Skin epidermis (tissue), 12 donors: ENCODE measurements around the gene BACH2.
A peak's percentile ranks its signal among the peaks of the same experiment; 100 is the strongest.
"Not testable (repeated sequence)": the region's sequence is repeated elsewhere in the genome, so short reads cannot be mapped to it uniquely, and the experiment has no call there.

ENCODE experiments used
- H3K27ac ChIP-seq, 21 experiments: fragments of 200-600 bp; sonication (generic) in 11 of 21; one replicate each; pipeline ENCODE4 v1.5.0; 2020; ENCODE audit warnings: mild to moderate bottlenecking in 3 of 21, inconsistent platforms in 2 of 21, moderate library complexity in 2 of 21
- H3K4me3 ChIP-seq, 7 experiments: fragments of 200-600 bp; sonication (generic) in 2 of 7; one replicate each; pipeline ENCODE4 v1.5.0; 2020; ENCODE audit warnings: inconsistent platforms in 2 of 7, mild to moderate bottlenecking in 2 of 7, moderate library complexity in 1 of 7

Gene BACH2

DNA sequence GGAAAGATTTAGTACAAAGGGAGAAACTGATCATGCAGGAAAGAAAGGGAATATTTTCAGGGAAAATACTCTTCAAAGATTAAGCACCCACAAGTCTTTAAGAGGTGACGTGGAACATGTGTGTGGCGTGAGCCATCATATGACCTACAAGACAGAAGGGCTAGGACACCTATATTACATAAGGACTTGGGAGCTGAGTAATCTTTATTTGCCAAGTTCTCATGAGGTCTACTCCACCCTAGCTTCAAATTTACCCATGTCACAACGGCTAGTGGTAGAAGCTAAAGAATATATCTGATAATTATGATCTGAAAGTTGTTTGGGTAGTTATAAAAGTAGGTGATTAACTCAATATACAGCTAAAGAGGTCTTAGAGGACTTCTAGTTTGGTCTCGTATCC lies 234.6 kb downstream of the BACH2 start:
- Histone ChIP-seq H3K4me3 (no peak overlapping the region), H3K27ac (no peak overlapping the region)

GRCh38 chr6:90059178-90059577 lies 237.5 kb downstream of the BACH2 start:
- not testable (repeated sequence) for H3K27ac ChIP-seq, H3K4me3 ChIP-seq

DNA sequence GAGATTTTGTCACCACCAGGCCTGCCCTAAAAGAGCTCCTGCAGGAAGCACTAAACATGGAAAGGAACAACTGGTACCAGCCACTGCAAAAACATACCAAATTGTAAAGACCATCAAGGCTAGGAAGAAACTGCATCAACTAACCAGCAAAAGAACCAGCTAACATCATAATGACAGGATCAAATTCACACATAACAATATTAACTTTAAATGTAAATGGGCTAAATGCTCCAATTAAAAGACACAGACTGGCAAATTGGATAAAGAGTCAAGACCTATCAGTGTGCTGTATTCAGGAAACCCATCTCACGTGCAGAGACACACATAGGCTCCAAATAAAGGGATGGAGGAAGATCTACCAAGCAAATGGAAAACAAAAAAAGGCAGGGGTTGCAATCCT lies 240.7 kb downstream of the BACH2 start:
- not testable (repeated sequence) for H3K27ac ChIP-seq, H3K4me3 ChIP-seq

- not testable (repeated sequence) for H3K4me3 ChIP-seq
Observed at GRCh38 chr6:90054193-90054592, 242.4 kb downstream of the BACH2 start.

DNA sequence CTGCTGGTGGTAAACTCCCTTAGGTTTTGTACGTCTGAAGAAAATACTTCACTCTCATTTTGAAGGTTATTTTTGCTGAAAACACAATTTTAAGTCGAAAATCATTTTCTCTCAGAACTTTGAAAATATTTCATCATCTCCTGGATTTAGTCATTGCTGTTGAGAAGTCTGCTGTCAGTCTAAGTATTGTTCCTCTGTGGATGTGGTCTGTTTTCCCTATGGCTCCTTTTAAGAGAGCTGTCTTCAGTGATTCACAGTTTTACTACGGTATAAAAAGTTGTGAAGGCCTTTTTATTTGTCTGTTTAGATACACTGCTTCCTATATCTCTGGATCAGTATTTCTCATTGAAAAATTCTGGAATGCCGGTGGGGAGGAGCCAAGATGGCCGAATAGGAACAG lies 243.0 kb downstream of the BACH2 start:
- Histone ChIP-seq H3K27ac (no peak overlapping the region), H3K4me3 (no peak overlapping the region)

More at GRCh38 chr6:90054193-90054592, 242.4 kb downstream of the BACH2 start:
- not testable (repeated sequence) for H3K27ac ChIP-seq

GRCh38 chr6:90049295-90049694 lies 247.3 kb downstream of the BACH2 start:
- Histone ChIP-seq H3K4me3 (no peak overlapping the region), H3K27ac (no peak overlapping the region)

GRCh38 chr6:90048206-90048967 lies 248.3 kb downstream of the BACH2 start:
- no peak overlapping the region for H3K4me3 ChIP-seq

GRCh38 chr6:90045535-90045934 lies 251.1 kb downstream of the BACH2 start:
- no peak overlapping the region for H3K4me3 ChIP-seq
- no peak overlapping the region for H3K27ac ChIP-seq

More at GRCh38 chr6:90048206-90048967, 248.3 kb downstream of the BACH2 start:
- H3K27ac ChIP-seq, result no peak overlapping the region

DNA sequence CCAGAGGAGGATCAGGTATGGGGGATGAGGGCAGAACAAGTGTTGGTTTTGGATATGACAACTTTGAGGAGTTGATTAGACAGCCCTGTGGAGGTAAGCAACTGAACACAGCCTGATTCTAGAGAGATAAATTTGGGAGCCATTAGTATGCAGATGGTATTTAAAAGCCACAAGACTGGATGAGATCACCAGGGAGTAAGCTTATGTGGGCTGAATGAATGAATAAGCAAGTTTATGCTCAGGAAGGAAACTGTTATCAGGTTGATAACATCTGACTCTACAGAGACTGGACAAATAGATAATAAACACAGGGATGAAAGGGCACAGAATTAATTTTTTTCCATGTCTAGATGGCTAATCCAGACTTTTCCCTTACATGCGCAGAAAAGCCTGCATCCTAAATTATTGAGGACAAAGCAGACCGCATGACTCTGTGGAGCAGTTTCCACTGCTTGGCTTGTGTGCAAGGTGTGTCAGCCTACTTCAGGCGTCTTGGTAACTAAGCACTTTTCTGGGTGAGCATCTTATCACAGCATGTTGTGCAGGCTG lies 251.7 kb downstream of the BACH2 start:
- Histone ChIP-seq H3K4me3 (no peak overlapping the region), H3K27ac (no peak overlapping the region)

DNA sequence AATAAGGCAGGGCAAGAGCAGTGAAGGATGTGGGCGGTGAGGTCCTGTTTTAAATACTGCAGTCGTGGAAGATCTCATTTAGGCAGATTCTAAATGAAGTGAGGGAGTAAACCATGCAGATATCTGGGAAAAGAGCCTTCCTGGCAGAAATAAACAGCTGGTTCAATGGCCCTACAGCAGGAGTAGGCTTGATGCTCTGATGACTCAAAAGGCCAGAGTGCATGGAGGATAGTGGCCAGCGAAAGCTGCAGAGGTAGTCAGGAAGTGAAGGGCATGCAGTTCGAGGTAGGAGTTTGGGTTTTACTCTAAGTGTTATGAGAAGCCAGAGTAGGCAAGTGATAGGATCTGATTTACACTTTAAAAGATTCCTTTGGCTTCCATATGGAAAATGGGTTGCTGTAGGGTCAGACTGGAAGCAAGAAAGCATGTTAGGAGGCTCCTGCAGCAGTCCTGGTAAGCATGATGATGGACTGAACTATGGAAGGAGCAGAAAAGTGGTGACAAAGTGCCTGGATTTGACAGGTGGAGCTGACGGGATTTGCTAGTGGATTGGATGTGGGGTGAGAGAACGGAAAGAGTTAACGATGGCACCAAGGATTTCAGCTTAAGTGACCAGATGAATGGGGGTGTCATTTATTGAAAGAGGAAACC lies 252.3 kb downstream of the BACH2 start:
- Histone ChIP-seq H3K27ac (no peak overlapping the region), H3K4me3 (no peak overlapping the region)

GRCh38 chr6:90040931-90041330 lies 255.7 kb downstream of the BACH2 start:
- H3K27ac ChIP-seq, result no peak overlapping the region
- H3K4me3 ChIP-seq, result no peak overlapping the region

- H3K4me3 ChIP-seq, result no peak overlapping the region
Observed at GRCh38 chr6:90039911-90040310, 256.7 kb downstream of the BACH2 start.

DNA sequence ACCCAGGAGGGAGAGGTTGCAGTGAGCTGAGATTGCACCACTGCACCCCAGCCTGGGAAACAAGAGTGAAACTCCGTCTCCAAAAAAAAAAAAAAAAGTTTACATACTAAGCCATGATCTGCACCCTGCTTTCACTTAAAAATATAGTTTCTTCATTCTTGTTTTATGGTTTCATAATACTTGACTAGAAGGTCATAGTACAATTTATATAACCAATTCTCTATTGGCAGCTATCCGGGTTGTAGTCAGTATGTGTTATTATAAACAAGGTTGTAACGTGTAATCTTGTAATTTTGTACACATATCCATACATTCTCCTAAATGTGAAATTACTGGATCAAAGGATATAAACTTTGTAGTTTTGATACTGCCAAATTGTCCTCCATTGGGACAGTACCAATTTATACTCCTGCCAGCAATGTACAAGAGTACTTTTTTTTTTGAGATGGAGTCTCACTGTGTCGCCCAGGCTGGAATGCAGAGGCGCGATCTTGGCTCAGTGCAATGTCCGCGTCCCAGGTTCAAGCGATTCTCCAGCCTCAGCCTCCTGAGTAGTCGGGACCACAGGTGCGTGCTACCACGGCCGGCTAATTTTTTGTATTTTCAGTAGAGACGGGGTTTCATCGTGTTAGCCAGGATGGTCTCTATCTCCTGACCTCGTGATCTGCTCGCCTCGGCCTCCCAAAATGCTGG lies 257.5 kb downstream of the BACH2 start:
- peak overlapping the region in 1 of 21 experiments; percentile 26 for H3K27ac ChIP-seq
- H3K4me3 ChIP-seq, result no peak overlapping the region

More at GRCh38 chr6:90039911-90040310, 256.7 kb downstream of the BACH2 start:
- H3K27ac ChIP-seq, result no peak overlapping the region

- no peak overlapping the region for H3K27ac ChIP-seq
- H3K4me3 ChIP-seq, result no peak overlapping the region
Observed at GRCh38 chr6:90036963-90037362, 259.7 kb downstream of the BACH2 start.

- H3K27ac ChIP-seq, result no peak overlapping the region
- H3K4me3 ChIP-seq, result no peak overlapping the region
Observed at GRCh38 chr6:90035047-90035723, 261.5 kb downstream of the BACH2 start.

- H3K27ac ChIP-seq, result no peak overlapping the region
- H3K4me3 ChIP-seq, result no peak overlapping the region
Observed at GRCh38 chr6:90033746-90034271, 262.8 kb downstream of the BACH2 start.

- not testable (repeated sequence) for H3K4me3 ChIP-seq, H3K27ac ChIP-seq
Observed at GRCh38 chr6:90032489-90033212, 264.0 kb downstream of the BACH2 start.

DNA sequence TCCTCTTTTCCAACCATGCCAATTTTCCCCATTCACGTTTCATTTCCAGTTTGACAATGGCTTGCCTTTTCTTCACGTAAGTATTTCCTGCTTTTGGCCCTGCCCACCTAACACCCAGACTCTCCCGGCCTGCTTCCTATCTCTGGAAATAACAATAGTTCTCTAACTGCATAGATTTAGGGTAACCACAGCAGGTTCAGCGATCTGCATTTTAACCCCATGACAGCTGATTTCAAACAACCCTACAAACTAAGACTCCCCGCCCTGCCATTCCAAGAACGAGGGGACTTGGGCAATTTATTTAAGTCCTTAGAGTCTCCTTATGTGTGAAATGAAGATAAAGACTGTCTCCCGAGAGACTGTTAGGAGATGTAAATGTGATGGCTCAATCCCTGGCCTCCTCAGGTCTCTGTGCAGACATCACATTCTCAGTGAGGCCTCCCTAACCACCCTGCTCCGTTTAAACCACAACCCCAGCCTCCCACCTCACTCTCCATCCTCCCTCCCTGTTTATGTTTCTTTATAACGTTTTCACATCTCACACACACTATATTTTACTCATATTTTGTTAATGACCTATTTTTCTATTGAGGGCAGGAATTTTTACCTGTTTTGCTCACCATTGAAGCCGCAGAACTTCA lies 267.5 kb downstream of the BACH2 start:
- Histone ChIP-seq H3K4me3 (no peak overlapping the region), H3K27ac (no peak overlapping the region)
